ENCODE data around the gene LRRC42.

LRRC42 gene

GRCh38 chr1:53948291-53948690 lies 2.1 kb downstream of the LRRC42 start:
- Mint-ChIP-seq H3K27me3 (ENCODE audit: low read depth) (peaks cover 3% of the 10 kb centered on the region), H3K9me3 (no peaks in the 10 kb centered on the region), H3K27ac (peak overlapping the region; percentile 84 to 91 (median 91)), H3K4me1 (peaks cover 60% of the 10 kb centered on the region), H3K36me3 (ENCODE audit: low read depth) (peaks cover 25% of the 10 kb centered on the region), H3K4me3 (peak overlapping the region; percentile 95 to 96 (median 95))
- no peak for TF ChIP-seq CTCF (IDR thresholded peaks at IDR 0.05; ENCODE audit: unreplicated experiment in 3 of 3)

- Mint-ChIP-seq H3K27ac (peak overlapping the region; percentile 48 to 91 (median 84)), H3K36me3 (ENCODE audit: low read depth) (peaks cover 27% of the 10 kb centered on the region), H3K9me3 (no peaks in the 10 kb centered on the region), H3K4me1 (peaks cover 54% of the 10 kb centered on the region), H3K4me3 (peak overlapping the region; percentile 44 to 95 (median 95)), H3K27me3 (ENCODE audit: low read depth) (peaks cover 3% of the 10 kb centered on the region)
- TF ChIP-seq CTCF (IDR thresholded peaks at IDR 0.05; ENCODE audit: unreplicated experiment in 3 of 3) = peak; percentile 58 to 66 (median 59)
Observed at GRCh38 chr1:53949023-53949990, 3.2 kb downstream of the LRRC42 start.

GRCh38 chr1:53951697-53952096 lies 5.5 kb downstream of the LRRC42 start:
- Mint-ChIP-seq H3K27ac (peak overlapping the region in 2 of 3 experiments; percentile 19 to 25), H3K4me3 (no peak overlapping the region), H3K27me3 (ENCODE audit: low read depth) (no peaks in the 10 kb centered on the region), H3K36me3 (ENCODE audit: low read depth) (peaks cover 30% of the 10 kb centered on the region), H3K4me1 (peaks cover 46% of the 10 kb centered on the region), H3K9me3 (no peaks in the 10 kb centered on the region)
- no peak for TF ChIP-seq CTCF (IDR thresholded peaks at IDR 0.05; ENCODE audit: unreplicated experiment in 3 of 3)

- no peak for TF ChIP-seq CTCF (IDR thresholded peaks at IDR 0.05; ENCODE audit: unreplicated experiment in 3 of 3)
- no peak overlapping the region for H3K4me3 Mint-ChIP-seq
- H3K9me3 Mint-ChIP-seq = no peaks in the 10 kb centered on the region
- no peaks in the 10 kb centered on the region for H3K27me3 Mint-ChIP-seq (ENCODE audit: low read depth)
- H3K4me1 Mint-ChIP-seq = peaks cover 31% of the 10 kb centered on the region
- H3K36me3 Mint-ChIP-seq (ENCODE audit: low read depth) = peaks cover 39% of the 10 kb centered on the region
- peak overlapping the region in 1 of 3 experiments; percentile 48 for H3K27ac Mint-ChIP-seq
Observed at GRCh38 chr1:53954128-53954527, 8.0 kb downstream of the LRRC42 start.

- Mint-ChIP-seq H3K27ac (peak overlapping the region; percentile 44 to 55 (median 49)), H3K4me3 (no peak overlapping the region), H3K9me3 (no peaks in the 10 kb centered on the region), H3K4me1 (peaks cover 15% of the 10 kb centered on the region), H3K27me3 (ENCODE audit: low read depth) (no peaks in the 10 kb centered on the region), H3K36me3 (ENCODE audit: low read depth) (peaks cover 47% of the 10 kb centered on the region)
- TF ChIP-seq CTCF (IDR thresholded peaks at IDR 0.05; ENCODE audit: unreplicated experiment in 3 of 3) = no peak
Observed at GRCh38 chr1:53956308-53957168, 10.4 kb downstream of the LRRC42 start.
